NCI-H2081 (cell line): Measurements from ENCODE around the gene ZNF221.

Experiments
- DNase-seq, 2 experiments: peaks; one replicate each; lab custom pipeline; 2025; lab: John Stamatoyannopoulos, UW

Gene ZNF221

GRCh38 chr19:43957891-43958290, 6.9 kb downstream of the ZNF221 start:
- no peak for DNase-seq

GRCh38 chr19:43960411-43960810, 9.4 kb downstream of the ZNF221 start:
- DNase-seq, result no peak

DNA sequence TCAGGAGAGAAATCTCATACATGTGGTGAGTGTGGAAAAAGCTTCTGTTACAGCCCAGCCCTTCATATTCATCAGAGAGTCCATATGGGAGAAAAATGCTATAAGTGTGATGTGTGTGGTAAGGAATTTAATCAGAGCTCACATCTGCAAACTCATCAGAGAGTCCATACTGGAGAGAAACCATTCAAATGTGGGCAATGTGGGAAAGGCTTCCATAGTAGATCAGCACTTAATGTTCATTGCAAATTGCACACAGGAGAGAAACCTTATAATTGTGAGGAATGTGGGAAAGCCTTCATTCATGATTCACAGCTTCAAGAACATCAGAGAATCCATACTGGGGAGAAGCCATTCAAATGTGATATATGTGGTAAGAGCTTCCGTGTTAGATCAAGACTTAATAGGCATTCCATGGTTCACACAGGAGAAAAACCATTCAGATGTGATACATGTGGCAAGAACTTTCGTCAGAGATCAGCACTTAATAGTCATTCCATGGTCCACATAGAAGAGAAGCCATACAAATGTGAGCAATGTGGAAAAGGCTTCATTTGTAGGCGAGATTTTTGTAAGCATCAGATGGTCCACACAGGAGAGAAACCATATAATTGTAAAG, 15.2 kb downstream of the ZNF221 start:
- DNase-seq, result no peak

GRCh38 chr19:43976732-43977131, 25.7 kb downstream of the ZNF221 start:
- no peak for DNase-seq

- no peak for DNase-seq
Observed at GRCh38 chr19:43983544-43983911, 32.5 kb downstream of the ZNF221 start.

DNA sequence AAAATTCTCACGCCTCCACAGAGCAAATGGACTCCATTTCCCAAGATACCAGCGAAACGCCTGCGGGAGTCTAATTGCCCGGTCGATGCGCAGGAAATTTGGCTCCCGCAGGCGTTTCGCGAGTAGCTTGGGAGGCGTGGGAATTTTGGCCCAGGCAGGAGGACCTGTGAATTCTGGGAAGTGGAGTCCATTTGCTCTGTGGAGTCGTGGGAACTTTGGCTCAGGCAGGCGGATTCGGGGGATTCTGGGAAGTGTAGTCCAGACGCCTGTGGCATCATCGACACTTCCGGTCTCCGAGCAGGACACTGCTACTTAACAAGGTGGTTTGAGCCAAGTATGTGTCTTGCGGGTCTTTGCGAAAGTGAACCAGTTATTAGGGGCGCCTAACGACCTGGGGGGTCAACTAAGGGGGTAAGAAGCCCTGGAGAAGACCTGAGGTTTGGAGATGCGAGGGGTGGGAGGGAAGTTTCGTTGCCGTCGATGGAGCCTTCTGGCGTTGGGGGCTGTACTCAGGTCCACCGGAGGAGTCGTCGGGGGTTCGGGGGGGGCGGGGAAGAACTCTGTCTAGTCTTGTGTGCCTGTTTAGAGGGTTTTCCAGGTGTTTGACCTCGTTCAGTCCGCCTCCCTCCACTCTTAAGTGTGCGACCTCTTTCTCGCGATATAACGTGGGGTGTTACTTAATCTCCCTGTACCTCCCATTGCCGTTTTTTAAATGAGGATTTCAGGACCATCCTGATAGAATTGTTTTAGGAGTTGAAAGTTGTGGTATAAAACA, 33.1 kb downstream of the ZNF221 start, which contains the start of gene ZNF155:
TSS of gene ZNF155 (plus strand) at position 277 of the 775 bp plus-strand sequence. CDS start 4,356 bp downstream, outside the sequence.
- DNase-seq, result peak; percentile 96 to 98

GRCh38 chr19:43984687-43985000, 33.6 kb downstream of the ZNF221 start:
- no peak for DNase-seq

DNA sequence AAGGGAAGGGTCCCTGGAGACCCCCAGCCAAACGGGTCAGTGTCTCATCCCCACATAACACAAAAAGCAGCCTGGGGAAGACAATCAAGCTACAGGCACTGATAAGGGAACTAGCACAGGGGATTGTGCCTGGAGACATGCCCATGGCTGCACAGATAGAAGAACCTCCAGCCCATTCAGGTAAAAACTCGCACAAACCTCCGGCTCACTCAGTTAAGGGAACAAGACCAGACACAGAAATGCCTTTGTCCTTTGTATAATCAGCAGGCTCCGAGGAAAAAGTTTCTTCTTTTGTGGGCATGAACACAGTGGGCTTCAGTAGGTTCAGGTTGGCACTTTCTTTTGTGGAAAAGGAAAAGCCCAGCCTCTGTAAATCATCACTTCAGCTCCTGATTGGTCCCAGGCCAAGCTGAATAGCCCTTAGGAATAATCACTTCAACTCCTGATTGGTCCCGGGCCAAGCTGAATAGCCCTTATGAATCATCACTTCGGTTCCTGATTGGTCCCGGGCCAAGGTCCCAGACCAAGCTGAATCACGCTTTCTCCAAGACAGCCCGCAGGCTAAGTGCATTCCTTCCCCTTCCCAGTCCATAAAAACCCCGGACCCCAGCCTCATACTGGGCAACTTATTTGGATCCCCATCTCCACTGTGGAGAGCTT, 46.7 kb downstream of the ZNF221 start:
- DNase-seq, result no peak

GRCh38 chr19:44002212-44002565, 51.2 kb downstream of the ZNF221 start:
- DNase-seq, result no peak

DNA sequence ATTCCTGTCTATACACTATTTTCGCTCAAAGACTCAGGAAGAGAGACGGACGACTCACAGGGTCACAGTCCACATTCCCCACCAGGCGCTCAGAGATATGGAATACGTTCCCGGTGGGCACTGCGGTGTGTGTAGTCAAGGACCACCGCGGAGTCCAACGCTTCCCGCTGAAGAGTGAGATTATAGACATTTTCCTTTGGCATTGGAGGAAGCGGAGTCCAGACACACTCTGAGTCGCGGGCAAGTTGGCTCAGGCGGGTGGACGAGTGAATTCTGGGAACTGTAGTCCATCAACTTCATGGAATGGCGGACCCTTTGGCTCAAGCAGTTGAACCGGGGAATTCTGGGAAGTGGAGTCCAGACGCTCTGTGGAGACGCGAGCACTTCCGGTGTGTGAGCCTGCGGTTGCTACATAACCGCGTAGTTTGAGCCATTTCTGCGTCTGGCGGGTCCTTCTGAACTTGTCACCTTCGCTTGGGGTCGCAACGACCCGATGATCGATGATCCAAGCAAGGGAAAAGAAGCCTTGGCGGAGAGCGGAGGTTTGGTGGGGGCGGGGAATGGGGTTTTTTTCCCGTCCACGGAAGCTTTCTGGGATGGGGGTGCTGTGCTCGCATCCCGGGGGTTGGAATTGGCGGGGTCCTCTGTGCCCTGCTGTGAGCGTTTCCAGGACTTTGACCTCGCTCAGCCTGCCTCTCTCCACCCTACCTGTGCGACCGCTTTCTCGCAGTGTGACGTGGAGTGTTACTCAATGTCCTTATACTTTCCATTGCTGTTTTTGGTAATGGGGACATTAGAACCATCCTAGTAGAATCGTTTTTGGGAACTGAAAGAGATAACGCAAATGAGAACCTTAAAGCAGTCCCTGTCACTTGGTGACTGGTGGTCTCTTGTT, 51.8 kb downstream of the ZNF221 start, which contains the start of gene ZNF230:
TSS of gene ZNF230 (plus strand) at position 392 of the 895 bp plus-strand sequence. CDS start 4,122 bp downstream, outside the sequence.
- peak; percentile 85 to 97 for DNase-seq

GRCh38 chr19:44003461-44004009, 52.5 kb downstream of the ZNF221 start:
- peak in 1 of 2 experiments; percentile 10 for DNase-seq

DNA sequence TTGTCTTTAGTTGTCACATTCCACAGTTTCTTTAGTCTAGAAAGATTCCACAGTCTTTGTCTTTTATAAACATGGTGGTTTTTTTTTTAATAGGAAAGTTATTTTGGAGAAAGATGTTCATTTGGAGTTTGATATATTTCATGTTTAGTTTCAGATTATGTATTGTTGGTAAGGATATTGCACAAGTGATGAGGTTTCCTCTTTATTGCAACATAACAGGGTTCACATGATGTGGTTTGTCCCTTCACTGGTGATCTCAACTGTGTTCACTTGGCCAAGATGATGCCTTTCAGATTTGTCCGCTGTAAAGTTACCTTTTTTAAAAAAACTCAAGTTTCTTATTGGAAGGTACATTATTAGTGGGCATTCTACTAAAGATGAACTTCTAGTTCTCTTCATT, 54.9 kb downstream of the ZNF221 start:
- DNase-seq, result no peak

DNA sequence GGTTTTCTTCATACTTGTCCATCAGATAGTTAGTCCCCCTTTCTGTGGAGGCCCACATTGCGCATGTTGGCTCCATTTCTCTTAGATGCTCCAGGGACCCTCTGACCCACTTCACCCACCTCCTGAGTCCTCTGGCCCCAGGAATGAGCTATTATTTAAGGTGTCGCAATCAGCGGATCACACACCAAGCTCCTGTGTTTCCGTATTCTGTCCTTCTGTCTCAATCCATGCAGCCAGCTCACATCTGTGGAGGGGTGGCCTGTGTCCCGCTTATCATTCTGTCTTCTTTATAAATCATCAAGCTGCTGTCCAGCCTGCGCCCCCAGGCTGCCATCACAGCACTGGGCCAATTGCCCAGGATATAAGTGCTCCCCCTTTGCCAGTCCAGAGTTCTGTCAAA, 56.4 kb downstream of the ZNF221 start:
- no peak for DNase-seq

DNA sequence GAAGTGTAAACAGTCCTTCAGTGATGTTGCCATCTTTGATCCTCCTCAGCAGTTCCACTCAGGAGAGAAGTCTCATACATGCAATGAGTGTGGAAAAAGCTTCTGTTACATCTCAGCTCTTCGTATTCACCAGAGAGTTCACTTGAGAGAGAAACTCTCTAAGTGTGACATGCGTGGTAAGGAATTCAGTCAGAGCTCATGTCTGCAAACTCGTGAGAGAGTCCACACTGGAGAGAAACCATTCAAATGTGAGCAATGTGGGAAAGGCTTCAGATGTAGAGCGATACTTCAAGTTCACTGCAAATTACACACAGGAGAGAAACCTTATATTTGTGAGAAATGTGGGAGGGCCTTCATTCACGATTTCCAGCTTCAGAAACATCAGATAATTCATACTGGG, 59.4 kb downstream of the ZNF221 start:
- no peak for DNase-seq
